ENCODE data around the gene NCK1.
"Not testable (repeated sequence)": the region's sequence is repeated elsewhere in the genome, so short reads cannot be mapped to it uniquely, and the experiment has no call there.

NCK1 gene

DNA sequence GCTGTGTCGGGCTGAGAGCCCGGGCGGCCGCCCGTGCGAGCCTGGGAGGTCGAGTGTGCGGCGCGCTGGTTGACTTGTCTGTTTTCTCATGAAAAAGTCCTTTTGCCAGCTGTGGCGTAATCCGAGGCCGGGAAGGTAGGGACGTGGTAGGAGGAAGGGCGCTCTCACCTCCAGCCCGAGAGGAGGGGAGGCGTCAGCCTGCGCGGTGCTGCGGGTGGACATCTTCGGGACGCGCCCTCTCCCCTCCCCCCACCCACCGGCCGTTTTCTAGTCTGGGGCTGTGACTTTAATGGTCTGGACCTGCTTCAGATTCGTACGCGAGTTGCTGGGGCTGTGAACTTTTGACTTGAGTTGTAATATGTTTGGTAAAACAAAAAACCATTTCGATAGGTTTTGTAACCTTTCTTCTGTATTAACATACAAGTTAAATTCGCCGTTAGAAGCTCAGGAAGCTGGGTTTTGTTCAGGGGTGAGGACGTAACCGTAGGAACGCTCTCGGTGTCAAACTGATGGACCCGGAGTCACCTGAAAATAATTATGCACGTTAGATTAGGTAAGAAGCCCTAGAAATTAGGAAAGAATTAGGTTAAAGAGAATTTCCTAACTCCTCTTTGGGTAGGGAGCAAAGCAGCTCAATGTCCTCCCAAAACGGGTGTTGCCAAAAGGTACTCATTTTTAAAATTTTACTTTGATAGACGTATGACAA is 762 bp downstream of the NCK1 start:
- Histone ChIP-seq H3K4me1 (ENCODE audit: control insufficient read depth, insufficient read depth, low read length) (peaks cover 19% of the 10 kb centered on the region), H3K27ac (ENCODE audit: low read depth, low read length) (peak overlapping the region; percentile 92), H3K36me3 (ENCODE audit: control insufficient read depth, insufficient read depth, low read length) (no peaks in the 10 kb centered on the region), H3K9ac (ENCODE audit: low read depth, low read length) (peak overlapping the region; percentile 53), H3K27me3 (ENCODE audit: control insufficient read depth, insufficient read depth, low read length) (no peaks in the 10 kb centered on the region), H3K9me3 (ENCODE audit: control insufficient read depth, insufficient read depth, low read length) (no peaks in the 10 kb centered on the region), H3K4me3 (ENCODE audit: low read depth, low read length) (peak overlapping the region; percentile 72)

DNA sequence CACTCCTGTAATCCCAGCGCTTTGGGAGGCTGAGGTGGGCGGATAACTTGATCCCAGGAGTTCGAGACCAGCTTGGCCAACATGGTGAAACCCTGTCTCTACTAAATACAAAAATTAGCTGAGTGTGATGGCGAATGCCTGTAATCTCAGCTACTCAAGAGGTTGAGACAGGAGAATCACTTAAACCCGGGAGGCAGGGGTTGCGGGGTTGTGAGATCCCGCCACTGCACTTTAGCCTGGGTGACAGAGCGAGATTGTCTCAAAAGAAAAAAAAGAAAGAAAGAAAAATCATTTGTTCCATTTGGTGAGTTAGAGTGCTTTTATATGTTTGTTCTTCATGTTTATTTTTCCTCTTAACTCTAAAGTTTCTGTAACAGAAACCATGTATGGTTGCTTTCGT is 7.3 kb downstream of the NCK1 start:
- H3K9me3 ChIP-seq (ENCODE audit: control insufficient read depth, insufficient read depth, low read length), result no peaks in the 10 kb centered on the region

DNA sequence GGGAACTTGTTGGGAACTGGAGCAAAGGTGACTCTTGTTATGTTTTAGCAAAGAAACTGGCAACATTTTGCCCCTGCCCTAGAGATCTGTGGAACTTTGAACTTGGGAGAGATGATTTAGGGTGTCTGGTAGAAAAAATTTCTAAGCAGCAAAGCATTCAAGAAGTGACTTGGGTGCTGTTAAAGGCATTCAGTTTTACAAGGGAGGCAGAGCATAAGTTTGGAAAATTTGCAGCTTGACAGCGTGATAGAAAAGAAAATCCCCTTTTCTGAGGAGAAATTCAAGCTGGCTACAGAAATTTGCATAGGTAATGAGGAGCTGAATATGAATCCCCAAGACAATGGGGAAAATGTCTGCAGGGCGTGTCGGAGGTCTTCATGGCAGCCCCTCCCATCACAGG is 10.2 kb downstream of the NCK1 start:
- H3K27me3 ChIP-seq (ENCODE audit: control insufficient read depth, insufficient read depth, low read length); H3K36me3 ChIP-seq (ENCODE audit: control insufficient read depth, insufficient read depth, low read length); H3K9me3 ChIP-seq (ENCODE audit: control insufficient read depth, insufficient read depth, low read length); H3K4me3 ChIP-seq (ENCODE audit: low read depth, low read length); H3K9ac ChIP-seq (ENCODE audit: low read depth, low read length); H3K27ac ChIP-seq (ENCODE audit: low read depth, low read length): not testable (repeated sequence)
- H3K4me1 ChIP-seq (ENCODE audit: control insufficient read depth, insufficient read depth, low read length), result peaks cover 11% of the 10 kb centered on the region; the same call in 1 of the 2 replicates

More for the DNA sequence above, 7.3 kb downstream of the NCK1 start:
- peaks cover 15% of the 10 kb centered on the region; the same call in 1 of the 2 replicates for H3K4me1 ChIP-seq (ENCODE audit: control insufficient read depth, insufficient read depth, low read length)
- no peak overlapping the region for H3K27ac ChIP-seq (ENCODE audit: low read depth, low read length)
- H3K27me3 ChIP-seq (ENCODE audit: control insufficient read depth, insufficient read depth, low read length), result no peaks in the 10 kb centered on the region
- H3K36me3 ChIP-seq (ENCODE audit: control insufficient read depth, insufficient read depth, low read length), result peaks cover 6% of the 10 kb centered on the region; the same call in 1 of the 2 replicates
- no peak overlapping the region for H3K4me3 ChIP-seq (ENCODE audit: low read depth, low read length)
- no peak overlapping the region for H3K9ac ChIP-seq (ENCODE audit: low read depth, low read length)

DNA sequence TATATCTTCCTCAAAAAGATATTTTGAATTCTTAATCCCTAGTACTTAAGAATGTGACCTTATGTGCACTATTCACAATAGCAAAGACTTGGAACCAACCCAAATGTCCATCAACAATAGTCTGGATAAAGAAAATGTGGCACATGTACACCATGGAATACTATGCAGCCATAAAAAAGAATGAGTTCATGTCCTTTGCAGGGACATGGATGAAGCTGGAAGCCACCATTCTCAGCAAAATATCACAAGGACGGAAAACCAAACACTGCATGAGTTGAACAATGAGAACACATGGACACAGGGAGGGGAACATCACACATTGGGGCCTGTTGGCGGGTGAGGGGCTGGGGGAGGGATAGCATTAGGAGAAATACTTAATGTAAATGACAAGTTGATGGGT is 17.5 kb downstream of the NCK1 start:
- not testable (repeated sequence) for H3K4me3 ChIP-seq (ENCODE audit: low read depth, low read length); H3K9me3 ChIP-seq (ENCODE audit: control insufficient read depth, insufficient read depth, low read length); H3K27ac ChIP-seq (ENCODE audit: low read depth, low read length); H3K27me3 ChIP-seq (ENCODE audit: control insufficient read depth, insufficient read depth, low read length); H3K36me3 ChIP-seq (ENCODE audit: control insufficient read depth, insufficient read depth, low read length); H3K9ac ChIP-seq (ENCODE audit: low read depth, low read length); H3K4me1 ChIP-seq (ENCODE audit: control insufficient read depth, insufficient read depth, low read length)

DNA sequence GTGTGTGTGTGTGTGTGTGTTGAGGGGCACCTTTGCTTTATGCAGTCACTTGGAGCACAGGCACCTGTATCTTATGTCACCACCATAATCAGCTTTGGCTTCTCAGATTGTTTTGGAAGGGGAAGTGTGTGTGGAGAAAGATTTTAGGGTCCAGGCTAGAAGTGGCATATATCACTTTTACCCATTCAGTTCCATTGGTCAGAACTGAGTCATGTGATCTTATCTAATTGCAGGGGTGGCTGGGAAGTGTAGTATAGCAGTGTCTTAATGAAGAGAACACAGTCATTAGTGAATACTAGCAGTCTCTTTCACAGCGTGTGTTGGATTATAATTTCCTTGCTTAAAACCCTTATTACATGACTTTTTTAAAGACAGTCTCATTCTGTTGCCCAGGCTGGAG is 20.6 kb downstream of the NCK1 start:
- no peak overlapping the region for H3K27ac ChIP-seq (ENCODE audit: low read depth, low read length)
- H3K27me3 ChIP-seq (ENCODE audit: control insufficient read depth, insufficient read depth, low read length), result no peaks in the 10 kb centered on the region
- H3K4me3 ChIP-seq (ENCODE audit: low read depth, low read length), result no peak overlapping the region
- no peaks in the 10 kb centered on the region for H3K36me3 ChIP-seq (ENCODE audit: control insufficient read depth, insufficient read depth, low read length)
- no peak overlapping the region for H3K9ac ChIP-seq (ENCODE audit: low read depth, low read length)
- no peaks in the 10 kb centered on the region for H3K9me3 ChIP-seq (ENCODE audit: control insufficient read depth, insufficient read depth, low read length)
- H3K4me1 ChIP-seq (ENCODE audit: control insufficient read depth, insufficient read depth, low read length), result no peaks in the 10 kb centered on the region

DNA sequence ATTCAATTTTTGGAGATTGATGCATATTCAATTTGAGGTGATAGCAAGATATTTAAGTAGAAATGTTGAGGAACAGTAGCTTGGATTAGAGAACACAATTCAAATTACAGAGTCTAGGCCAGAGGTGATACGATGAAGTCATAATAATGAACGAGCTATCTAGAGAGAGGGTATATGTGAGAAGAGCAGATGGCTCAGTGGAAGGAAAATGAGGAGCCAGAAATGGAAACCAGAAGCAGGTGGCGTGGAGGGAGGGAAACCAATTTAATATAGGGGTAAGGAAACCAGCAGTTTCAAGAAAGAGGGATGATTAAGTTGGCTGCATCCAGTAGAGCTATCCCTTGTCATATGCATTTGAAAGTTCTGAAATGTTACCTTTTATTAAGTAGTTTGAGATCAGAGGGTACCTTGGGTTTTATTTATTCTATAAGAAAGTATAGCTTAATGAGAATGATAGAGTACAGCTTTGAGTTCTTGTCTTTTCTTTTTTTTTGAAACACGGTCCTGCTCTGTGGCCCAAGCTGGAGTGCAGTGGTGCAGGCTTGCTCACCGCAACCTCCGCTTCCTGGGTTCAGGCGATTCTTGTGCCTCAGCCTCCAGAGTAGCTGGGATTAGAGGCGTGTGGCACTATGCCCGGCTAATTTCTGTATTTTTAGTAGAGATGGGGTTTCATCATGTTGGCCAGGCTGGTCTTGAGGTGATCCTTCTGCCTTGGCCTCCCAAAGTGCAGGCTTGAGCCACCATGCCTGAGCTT is 22.1 kb downstream of the NCK1 start:
- Histone ChIP-seq H3K36me3 (ENCODE audit: control insufficient read depth, insufficient read depth, low read length) (no peaks in the 10 kb centered on the region), H3K4me1 (ENCODE audit: control insufficient read depth, insufficient read depth, low read length) (no peaks in the 10 kb centered on the region), H3K4me3 (ENCODE audit: low read depth, low read length) (no peak overlapping the region), H3K9me3 (ENCODE audit: control insufficient read depth, insufficient read depth, low read length) (no peaks in the 10 kb centered on the region), H3K9ac (ENCODE audit: low read depth, low read length) (no peak overlapping the region), H3K27ac (ENCODE audit: low read depth, low read length) (no peak overlapping the region), H3K27me3 (ENCODE audit: control insufficient read depth, insufficient read depth, low read length) (no peaks in the 10 kb centered on the region)

DNA sequence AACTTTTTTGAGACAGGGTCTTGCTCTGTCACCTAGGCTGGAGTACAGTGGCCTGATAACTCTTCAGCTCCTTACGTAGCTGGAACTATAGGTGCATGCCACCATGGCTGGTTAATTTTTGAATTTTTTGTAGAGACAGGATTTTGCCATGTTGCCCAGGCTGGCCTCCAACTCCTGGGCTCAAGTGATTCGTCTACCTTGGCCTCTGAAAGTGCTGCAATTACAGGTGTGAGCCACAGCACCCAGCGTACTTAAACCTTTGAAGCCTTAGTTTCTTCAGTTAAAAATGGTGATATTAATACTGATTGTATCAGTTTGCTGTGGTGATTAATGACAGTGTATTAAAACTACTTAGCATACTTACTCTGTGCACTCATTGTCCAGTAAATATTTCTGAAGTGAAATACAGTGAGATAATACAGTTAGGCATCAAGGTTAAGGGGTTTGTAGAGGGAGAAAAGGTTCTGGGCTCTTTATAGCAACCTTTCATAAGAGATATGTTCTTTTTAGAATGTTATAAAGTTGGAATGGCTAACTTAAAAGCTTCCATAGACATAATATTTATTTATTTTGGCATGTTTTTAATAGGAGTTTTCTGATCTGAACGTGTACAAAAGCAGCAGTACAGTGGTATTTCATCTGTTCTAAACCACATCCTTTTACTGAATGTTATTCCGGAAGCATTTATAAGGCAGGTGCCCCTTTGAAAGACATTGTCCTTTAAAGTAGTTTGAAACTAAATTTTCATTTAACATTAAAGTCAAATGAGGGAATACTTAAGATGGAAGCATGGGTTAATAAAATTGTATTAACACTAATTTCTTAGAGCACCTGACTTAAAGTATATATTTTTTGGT is 23.6 kb downstream of the NCK1 start:
- Histone ChIP-seq H3K36me3 (ENCODE audit: control insufficient read depth, insufficient read depth, low read length) (0 out of 2 replicates have a peak, but pooled peaks cover 1% of the 10 kb centered on the region), H3K9me3 (ENCODE audit: control insufficient read depth, insufficient read depth, low read length) (no peaks in the 10 kb centered on the region), H3K4me1 (ENCODE audit: control insufficient read depth, insufficient read depth, low read length) (no peaks in the 10 kb centered on the region), H3K27ac (ENCODE audit: low read depth, low read length) (no peak overlapping the region), H3K9ac (ENCODE audit: low read depth, low read length) (no peak overlapping the region), H3K27me3 (ENCODE audit: control insufficient read depth, insufficient read depth, low read length) (no peaks in the 10 kb centered on the region), H3K4me3 (ENCODE audit: low read depth, low read length) (no peak overlapping the region)

DNA sequence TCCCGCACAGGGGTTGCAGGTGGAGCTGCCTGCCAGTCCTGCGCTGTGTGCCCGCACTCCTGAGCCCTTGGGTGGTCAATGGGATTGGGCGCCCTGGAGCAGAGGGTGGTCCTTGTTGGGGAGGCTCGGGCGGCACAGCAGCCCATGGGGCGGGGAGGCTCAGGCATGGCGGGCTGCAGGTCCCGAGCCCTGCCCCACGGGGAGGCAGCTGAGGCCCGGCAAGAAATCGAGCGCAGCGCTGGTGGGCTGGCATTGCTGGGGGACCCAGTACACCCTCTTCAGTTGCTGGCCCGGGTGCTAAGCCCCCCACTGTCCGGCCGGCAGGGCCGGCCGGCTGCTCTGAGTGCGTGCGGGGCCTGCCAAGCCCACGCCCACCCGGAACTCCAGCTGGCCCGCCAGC is 27.9 kb downstream of the NCK1 start:
- no peaks in the 10 kb centered on the region for H3K9me3 ChIP-seq (ENCODE audit: control insufficient read depth, insufficient read depth, low read length)
- 0 out of 2 replicates have a peak, but pooled peaks cover 4% of the 10 kb centered on the region for H3K36me3 ChIP-seq (ENCODE audit: control insufficient read depth, insufficient read depth, low read length)
- peaks cover 12% of the 10 kb centered on the region for H3K4me1 ChIP-seq (ENCODE audit: control insufficient read depth, insufficient read depth, low read length)
- no peak overlapping the region for H3K27ac ChIP-seq (ENCODE audit: low read depth, low read length)
- H3K9ac ChIP-seq (ENCODE audit: low read depth, low read length), result no peak overlapping the region
- H3K27me3 ChIP-seq (ENCODE audit: control insufficient read depth, insufficient read depth, low read length), result no peaks in the 10 kb centered on the region
- H3K4me3 ChIP-seq (ENCODE audit: low read depth, low read length), result no peak overlapping the region

DNA sequence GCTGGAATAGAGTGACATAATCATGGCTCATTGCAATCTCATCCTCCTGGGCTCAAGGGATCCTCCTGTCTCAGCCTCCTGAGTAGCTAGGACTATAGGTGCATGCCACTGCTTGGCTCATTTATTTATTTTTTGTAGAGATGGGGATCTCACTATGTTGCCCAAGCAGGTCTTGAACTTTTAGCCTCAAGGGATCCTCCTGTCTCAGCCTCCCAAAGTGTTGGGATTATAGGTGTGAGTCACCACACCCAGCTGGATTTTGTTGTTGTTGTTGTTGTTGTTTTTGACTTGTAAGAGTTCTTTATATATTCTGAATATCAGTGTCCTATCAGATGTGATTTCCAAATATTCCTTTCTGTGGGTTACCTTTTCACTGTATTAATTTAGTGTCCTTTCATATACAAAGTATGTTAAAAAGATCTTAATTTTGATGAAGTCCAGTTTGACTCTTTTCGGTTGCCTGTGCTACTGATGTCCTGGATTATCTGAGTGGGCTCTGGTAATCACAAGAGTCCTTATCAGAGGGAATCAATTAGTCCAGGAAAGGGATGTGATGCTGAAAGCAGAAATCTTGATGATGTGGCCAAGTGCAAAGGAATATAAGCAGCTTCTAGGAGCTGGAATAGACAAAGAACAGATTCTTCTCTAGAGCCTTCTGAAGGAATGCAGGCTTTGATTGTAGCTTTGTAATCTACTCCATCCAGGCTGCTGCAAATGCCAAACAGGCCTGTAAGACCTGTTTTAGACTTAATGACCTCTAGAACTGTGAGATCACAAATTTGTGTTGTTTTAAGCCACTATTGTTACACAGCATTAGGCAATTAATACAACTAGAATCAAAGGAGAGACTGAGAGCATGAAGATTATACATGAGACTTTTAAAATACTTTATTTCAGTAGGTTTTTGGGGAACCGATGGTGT is 30.2 kb downstream of the NCK1 start:
- Histone ChIP-seq H3K36me3 (ENCODE audit: control insufficient read depth, insufficient read depth, low read length) (0 out of 2 replicates have a peak, but pooled peaks cover 4% of the 10 kb centered on the region), H3K27me3 (ENCODE audit: control insufficient read depth, insufficient read depth, low read length) (no peaks in the 10 kb centered on the region), H3K9me3 (ENCODE audit: control insufficient read depth, insufficient read depth, low read length) (no peaks in the 10 kb centered on the region), H3K9ac (ENCODE audit: low read depth, low read length) (no peak overlapping the region), H3K27ac (ENCODE audit: low read depth, low read length) (no peak overlapping the region), H3K4me3 (ENCODE audit: low read depth, low read length) (no peak overlapping the region), H3K4me1 (ENCODE audit: control insufficient read depth, insufficient read depth, low read length) (peaks cover 16% of the 10 kb centered on the region)

DNA sequence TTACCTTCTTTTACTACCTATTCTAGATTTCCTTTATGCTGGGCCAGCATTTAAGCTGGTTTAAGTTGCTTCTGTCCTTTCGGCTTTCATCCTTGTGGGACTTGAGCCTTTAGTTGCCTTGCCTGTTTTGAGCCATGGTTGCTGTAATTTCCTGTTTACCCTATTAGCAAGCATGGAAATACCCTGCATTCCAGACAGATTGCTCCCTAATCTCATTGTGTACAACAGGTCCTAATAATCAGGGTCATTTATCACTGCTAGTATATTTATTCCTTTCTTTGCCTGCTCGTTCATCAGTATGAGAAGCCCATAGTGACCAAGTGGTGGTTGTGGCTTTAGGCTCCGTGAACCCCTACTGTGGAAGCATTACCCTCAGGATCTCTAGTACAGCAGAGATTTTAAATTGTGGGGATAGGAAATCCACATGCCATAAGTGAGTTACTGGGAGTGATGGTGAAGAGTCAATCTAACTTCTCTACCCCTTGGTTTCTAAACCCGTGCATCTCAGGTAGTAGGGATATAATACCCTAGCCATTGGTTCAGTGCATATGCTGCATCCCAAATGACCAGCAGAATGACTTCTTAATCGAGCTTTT is 31.9 kb downstream of the NCK1 start:
- Histone ChIP-seq H3K4me1 (ENCODE audit: control insufficient read depth, insufficient read depth, low read length) (peaks cover 30% of the 10 kb centered on the region), H3K9me3 (ENCODE audit: control insufficient read depth, insufficient read depth, low read length) (no peaks in the 10 kb centered on the region), H3K27ac (ENCODE audit: low read depth, low read length) (peak overlapping the region; percentile 2), H3K9ac (ENCODE audit: low read depth, low read length) (no peak overlapping the region), H3K36me3 (ENCODE audit: control insufficient read depth, insufficient read depth, low read length) (0 out of 2 replicates have a peak, but pooled peaks cover 4% of the 10 kb centered on the region), H3K4me3 (ENCODE audit: low read depth, low read length) (no peak overlapping the region), H3K27me3 (ENCODE audit: control insufficient read depth, insufficient read depth, low read length) (no peaks in the 10 kb centered on the region)
